ENCODE data around the gene IGFBP7.

The IGFBP7 gene

GRCh38 chr4:57139783-57140182 lies 29.6 kb upstream of the IGFBP7 start:
- Histone ChIP-seq H3K79me2 (ENCODE audit: low read length) (no peaks in the 10 kb centered on the region), H3K36me3 (replicated peaks; ENCODE audit: insufficient read depth, low read length) (no peaks in the 10 kb centered on the region), H3K9me3 (replicated peaks; ENCODE audit: insufficient read depth, low read length) (no peaks in the 10 kb centered on the region), H4K20me1 (ENCODE audit: insufficient read depth, low read length) (no peaks in the 10 kb centered on the region), H3K9me2 (replicated peaks; ENCODE audit: insufficient read depth, low read length) (no peaks in the 10 kb centered on the region), H3K4me2 (ENCODE audit: low read depth, low read length) (no peak overlapping the region), H3K4me1 (ENCODE audit: low read length) (no peaks in the 10 kb centered on the region), H3F3A (ENCODE audit: insufficient read depth, low read length) (no peaks in the 10 kb centered on the region), H3K4me3 (ENCODE audit: low read length) (no peak overlapping the region), H2AFZ (ENCODE audit: low read length) (no peak overlapping the region), H3K9ac (ENCODE audit: low read length) (no peak overlapping the region), H3K27me3 (replicated peaks; ENCODE audit: insufficient read depth, low read length) (no peaks in the 10 kb centered on the region), H3K27ac (ENCODE audit: low read length) (no peak overlapping the region)
- no peak for DNase-seq
- TF ChIP-seq CTCF (IDR thresholded peaks at IDR 0.05; ENCODE audit: low read length): no peak
- TF ChIP-seq EZH2phosphoT487 (IDR thresholded peaks at IDR 0.05; ENCODE audit: low read length): no peak
- no peak for TF ChIP-seq EZH2 (optimal IDR thresholded peaks at IDR 0.05; ENCODE audit: low read depth, low read length)

GRCh38 chr4:57137261-57137660 lies 27.1 kb upstream of the IGFBP7 start:
- no peaks in the 10 kb centered on the region for H3K9me2 ChIP-seq (replicated peaks; ENCODE audit: insufficient read depth, low read length)
- H3K4me2 ChIP-seq (ENCODE audit: low read depth, low read length): no peak overlapping the region
- no peaks in the 10 kb centered on the region for H3K79me2 ChIP-seq (ENCODE audit: low read length)
- H2AFZ ChIP-seq (ENCODE audit: low read length): no peak overlapping the region
- no peaks in the 10 kb centered on the region for H3K36me3 ChIP-seq (replicated peaks; ENCODE audit: insufficient read depth, low read length)
- no peak overlapping the region for H3K4me3 ChIP-seq (ENCODE audit: low read length)
- H3K27ac ChIP-seq (ENCODE audit: low read length): no peak overlapping the region
- no peaks in the 10 kb centered on the region for H3K27me3 ChIP-seq (replicated peaks; ENCODE audit: insufficient read depth, low read length)
- no peaks in the 10 kb centered on the region for H4K20me1 ChIP-seq (ENCODE audit: insufficient read depth, low read length)
- no peak overlapping the region for H3K9ac ChIP-seq (ENCODE audit: low read length)
- H3F3A ChIP-seq (ENCODE audit: insufficient read depth, low read length): no peaks in the 10 kb centered on the region
- H3K9me3 ChIP-seq (replicated peaks; ENCODE audit: insufficient read depth, low read length): no peaks in the 10 kb centered on the region
- no peak for DNase-seq
- no peak for TF ChIP-seq EZH2phosphoT487 (IDR thresholded peaks at IDR 0.05; ENCODE audit: low read length)
- TF ChIP-seq EZH2 (optimal IDR thresholded peaks at IDR 0.05; ENCODE audit: low read depth, low read length): no peak
- no peak for TF ChIP-seq CTCF (IDR thresholded peaks at IDR 0.05; ENCODE audit: low read length)
- H3K4me1 ChIP-seq (ENCODE audit: low read length): no peaks in the 10 kb centered on the region

- Histone ChIP-seq H3K9me2 (replicated peaks; ENCODE audit: insufficient read depth, low read length) (no peaks in the 10 kb centered on the region), H3K27me3 (replicated peaks; ENCODE audit: insufficient read depth, low read length) (no peaks in the 10 kb centered on the region), H3K79me2 (ENCODE audit: low read length) (no peaks in the 10 kb centered on the region), H3K4me2 (ENCODE audit: low read depth, low read length) (no peak overlapping the region), H3K9ac (ENCODE audit: low read length) (no peak overlapping the region), H2AFZ (ENCODE audit: low read length) (no peak overlapping the region), H3K27ac (ENCODE audit: low read length) (no peak overlapping the region), H3K9me3 (replicated peaks; ENCODE audit: insufficient read depth, low read length) (no peaks in the 10 kb centered on the region), H4K20me1 (ENCODE audit: insufficient read depth, low read length) (no peaks in the 10 kb centered on the region), H3K36me3 (replicated peaks; ENCODE audit: insufficient read depth, low read length) (no peaks in the 10 kb centered on the region), H3F3A (ENCODE audit: insufficient read depth, low read length) (no peaks in the 10 kb centered on the region), H3K4me1 (ENCODE audit: low read length) (no peaks in the 10 kb centered on the region), H3K4me3 (ENCODE audit: low read length) (no peak overlapping the region)
- DNase-seq: no peak
- no peak for TF ChIP-seq EZH2 (optimal IDR thresholded peaks at IDR 0.05; ENCODE audit: low read depth, low read length)
Observed at GRCh38 chr4:57136281-57136680, 26.1 kb upstream of the IGFBP7 start.

GRCh38 chr4:57132743-57133137 lies 22.6 kb upstream of the IGFBP7 start:
- no peaks in the 10 kb centered on the region for H3F3A ChIP-seq (ENCODE audit: insufficient read depth, low read length)
- DNase-seq: no peak

More at GRCh38 chr4:57132743-57133137, 22.6 kb upstream of the IGFBP7 start:
- Histone ChIP-seq H3K79me2 (ENCODE audit: low read length) (no peaks in the 10 kb centered on the region), H3K36me3 (replicated peaks; ENCODE audit: insufficient read depth, low read length) (no peaks in the 10 kb centered on the region), H3K4me2 (ENCODE audit: low read depth, low read length) (no peak overlapping the region), H3K27me3 (replicated peaks; ENCODE audit: insufficient read depth, low read length) (no peaks in the 10 kb centered on the region), H3K9me3 (replicated peaks; ENCODE audit: insufficient read depth, low read length) (no peaks in the 10 kb centered on the region), H3K4me1 (ENCODE audit: low read length) (no peaks in the 10 kb centered on the region), H4K20me1 (ENCODE audit: insufficient read depth, low read length) (no peaks in the 10 kb centered on the region), H2AFZ (ENCODE audit: low read length) (no peak overlapping the region), H3K9ac (ENCODE audit: low read length) (no peak overlapping the region), H3K27ac (ENCODE audit: low read length) (no peak overlapping the region), H3K9me2 (replicated peaks; ENCODE audit: insufficient read depth, low read length) (no peaks in the 10 kb centered on the region), H3K4me3 (ENCODE audit: low read length) (no peak overlapping the region)
- TF ChIP-seq EZH2 (optimal IDR thresholded peaks at IDR 0.05; ENCODE audit: low read depth, low read length) (no peak), EZH2phosphoT487 (IDR thresholded peaks at IDR 0.05; ENCODE audit: low read length) (no peak), CTCF (IDR thresholded peaks at IDR 0.05; ENCODE audit: low read length) (no peak)

All from MM.1S (cell line).